Fibroblast of the aortic adventitia (primary cell): ENCODE measurements around the gene WASF3. TPM values are rescaled to one million over a fixed set of nuclear protein-coding genes. Genes with fewer than 3 reads are reported as not detected.

ENCODE experiments used
- DNase-seq: peaks from one replicate; pipeline ENCODE4 v3.0.0-alpha.2; 2010; ENCODE audit warnings: low read depth
- H3K4me3 ChIP-seq: 2 replicates; pipeline ENCODE4 v1.5.1; 2011; ENCODE audit warnings: low read depth, mild to moderate bottlenecking, control low read depth, low read length, moderate library complexity
- CTCF ChIP-seq: IDR thresholded peaks from 2 replicates; pipeline ENCODE4 v1.5.1; 2011; ENCODE audit warnings: mild to moderate bottlenecking, low read length, control low read depth, inconsistent platforms; ENCODE audit not compliant: insufficient read depth
- total RNA-seq: library from RNA; depleted of rRNA; stranded (reverse); fragments of >200 nt; gene quantifications from 2 replicates; pipeline ENCODE4 v1.2.3, GENCODE V29; 2012; ENCODE audit warnings: low replicate concordance

Gene WASF3
- total RNA-seq, 1 donor: 13.5 TPM

- TF ChIP-seq CTCF: peak; percentile 1
- DNase-seq: no peak
- no peak overlapping the region for H3K4me3 ChIP-seq
These were observed 148.9 kb downstream of the WASF3 start for GRCh38 chr13:26706381-26706780.

DNA sequence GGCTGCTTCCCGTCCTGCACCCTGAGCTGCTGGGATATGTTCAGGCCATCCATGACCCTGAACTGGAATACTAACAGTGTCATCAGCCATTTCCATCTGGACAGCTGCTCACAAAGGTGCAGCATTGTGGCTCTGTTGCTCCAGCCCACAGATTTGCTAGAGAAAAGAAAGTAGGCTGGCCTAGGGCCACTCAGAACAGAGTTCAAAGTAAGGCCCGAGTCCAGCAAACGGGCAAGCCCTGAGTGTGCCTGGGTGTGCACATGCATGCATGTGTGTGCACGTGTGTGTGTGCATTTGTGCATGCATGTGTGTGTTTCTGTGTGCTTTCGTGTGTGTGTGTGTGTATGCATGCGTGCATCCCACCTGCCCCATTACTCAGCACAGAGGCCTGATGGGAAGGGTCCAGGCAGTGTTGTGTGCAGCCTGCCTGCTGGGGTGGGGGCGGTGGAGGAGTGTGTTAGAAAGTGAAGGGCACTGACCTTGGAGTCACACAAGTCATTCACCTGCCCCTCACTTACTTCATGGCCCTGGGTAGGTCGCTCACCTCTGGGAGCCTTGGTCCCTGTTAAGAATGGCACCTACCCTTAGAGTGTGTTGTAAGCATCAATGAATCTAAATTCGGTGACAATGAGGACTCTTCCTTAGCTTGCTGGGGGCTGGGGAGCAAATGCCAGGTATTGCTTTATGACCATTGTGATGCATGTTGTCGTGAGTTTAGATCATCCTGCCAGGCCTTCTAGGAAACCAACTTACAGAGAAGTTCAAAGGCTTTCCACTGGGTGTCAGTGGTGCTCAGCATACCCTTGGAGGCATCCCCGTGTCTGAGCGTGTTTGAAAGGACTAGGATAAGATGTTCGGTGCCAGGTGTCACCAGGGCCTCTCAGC lies 149.9 kb downstream of the WASF3 start:
- TF ChIP-seq CTCF: peak; percentile 79
- H3K4me3 ChIP-seq: no peak overlapping the region
- peak; percentile 64 for DNase-seq

- H3K4me3 ChIP-seq: no peak overlapping the region
- no peak for TF ChIP-seq CTCF
- DNase-seq: no peak
These were observed 150.5 kb downstream of the WASF3 start for GRCh38 chr13:26708007-26708297.

- no peak overlapping the region for H3K4me3 ChIP-seq
- DNase-seq: no peak
- TF ChIP-seq CTCF: no peak
These were observed 152.0 kb downstream of the WASF3 start for GRCh38 chr13:26709461-26709860.

GRCh38 chr13:26710166-26710565 lies 152.7 kb downstream of the WASF3 start:
- no peak for DNase-seq
- no peak overlapping the region for H3K4me3 ChIP-seq
- TF ChIP-seq CTCF: no peak

- no peak for DNase-seq
- H3K4me3 ChIP-seq: no peak overlapping the region
- no peak for TF ChIP-seq CTCF
These were observed 153.7 kb downstream of the WASF3 start for GRCh38 chr13:26711211-26711610.

DNA sequence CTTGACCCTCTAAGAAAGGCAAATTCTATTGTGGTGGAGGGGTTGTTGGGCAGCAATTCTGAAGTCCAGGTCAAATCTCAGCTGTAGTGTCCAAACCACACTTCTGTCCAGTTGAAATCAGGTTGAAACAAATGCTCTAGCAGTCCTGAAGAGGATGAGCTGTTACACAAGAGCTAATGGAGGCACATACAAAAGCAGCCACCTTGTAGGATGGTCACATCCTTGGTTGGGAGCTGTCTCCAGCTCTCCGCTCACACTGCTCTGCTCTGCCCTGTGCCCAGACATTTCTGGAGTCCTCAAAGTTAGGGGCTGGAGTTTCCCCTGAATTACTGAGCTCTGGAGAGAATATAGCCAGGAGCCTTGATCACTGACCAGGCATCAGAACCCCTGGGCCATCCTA lies 155.9 kb downstream of the WASF3 start:
- TF ChIP-seq CTCF: no peak
- no peak overlapping the region for H3K4me3 ChIP-seq
- no peak for DNase-seq
